ENCODE data around the gene RPS18. TPM values are rescaled to one million over a fixed set of nuclear protein-coding genes. Genes with fewer than 3 reads are reported as not detected.

RPS18 gene
- total and polyA plus RNA-seq, 9 of the 15 experiments (the other 6 are each of a cell fraction or from before 2014, with no cell fraction given): 5,023 to 17,516 (median 8,131) TPM

GRCh38 chr6:33299237-33299944 is 27.5 kb downstream of the RPS18 start (continued):
- TF ChIP-seq JUN (IDR thresholded peaks at IDR 0.05; ENCODE audit: borderline replicate concordance, low read depth, low read length) (peak; percentile 43; the same call in 1 of the 2 replicates), JUN (CRISPR knock-in tag; IDR thresholded peaks at IDR 0.05; ENCODE audit: borderline replicate concordance) (peak; percentile 83; the same call in 1 of the 2 replicates), XRCC4 (IDR thresholded peaks at IDR 0.05; ENCODE audit: extremely low read depth, insufficient read depth, insufficient read length) (no peak), GABPB1 (CRISPR knock-in tag; IDR thresholded peaks at IDR 0.05) (peak; percentile 91), KDM4B (IDR thresholded peaks at IDR 0.05; ENCODE audit: borderline replicate concordance in 2 of 2, low read depth in 1 of 2) (no peak; a peak in 1 of 4 replicates), BRD9 (IDR thresholded peaks at IDR 0.05; ENCODE audit: low read depth, partially characterized antibody) (peak; percentile 92), RBM22 (IDR thresholded peaks at IDR 0.05; ENCODE audit: low read depth, low read length, poor library complexity, severe bottlenecking) (peak; percentile 76), NRF1 (conservative IDR thresholded peaks at IDR 0.05 in 1 of 2, IDR thresholded peaks at IDR 0.05 in 1 of 2) (peak; percentile 82 to 86), HMGXB4 (CRISPR knock-in tag; IDR thresholded peaks at IDR 0.05) (peak; percentile 85; the same call in 1 of the 2 replicates), ZNF184 (CRISPR knock-in tag; IDR thresholded peaks at IDR 0.05) (no peak), ZNF282 (CRISPR knock-in tag; IDR thresholded peaks at IDR 0.05) (0 out of 2 replicates have a peak, but pooled peaks have one; percentile 14), SPI1 (IDR thresholded peaks at IDR 0.05; ENCODE audit: borderline replicate concordance, low read depth, low read length) (no peak)
- TF ChIP-seq, protein P1, sequence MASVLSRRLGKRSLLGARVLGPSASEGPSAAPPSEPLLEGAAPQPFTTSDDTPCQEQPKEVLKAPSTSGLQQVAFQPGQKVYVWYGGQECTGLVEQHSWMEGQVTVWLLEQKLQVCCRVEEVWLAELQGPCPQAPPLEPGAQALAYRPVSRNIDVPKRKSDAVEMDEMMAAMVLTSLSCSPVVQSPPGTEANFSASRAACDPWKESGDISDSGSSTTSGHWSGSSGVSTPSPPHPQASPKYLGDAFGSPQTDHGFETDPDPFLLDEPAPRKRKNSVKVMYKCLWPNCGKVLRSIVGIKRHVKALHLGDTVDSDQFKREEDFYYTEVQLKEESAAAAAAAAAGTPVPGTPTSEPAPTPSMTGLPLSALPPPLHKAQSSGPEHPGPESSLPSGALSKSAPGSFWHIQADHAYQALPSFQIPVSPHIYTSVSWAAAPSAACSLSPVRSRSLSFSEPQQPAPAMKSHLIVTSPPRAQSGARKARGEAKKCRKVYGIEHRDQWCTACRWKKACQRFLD (CRISPR knock-in tag; IDR thresholded peaks at IDR 0.05): peak; percentile 54; the same call in 1 of the 2 replicates
- TF ChIP-seq, protein P2, sequence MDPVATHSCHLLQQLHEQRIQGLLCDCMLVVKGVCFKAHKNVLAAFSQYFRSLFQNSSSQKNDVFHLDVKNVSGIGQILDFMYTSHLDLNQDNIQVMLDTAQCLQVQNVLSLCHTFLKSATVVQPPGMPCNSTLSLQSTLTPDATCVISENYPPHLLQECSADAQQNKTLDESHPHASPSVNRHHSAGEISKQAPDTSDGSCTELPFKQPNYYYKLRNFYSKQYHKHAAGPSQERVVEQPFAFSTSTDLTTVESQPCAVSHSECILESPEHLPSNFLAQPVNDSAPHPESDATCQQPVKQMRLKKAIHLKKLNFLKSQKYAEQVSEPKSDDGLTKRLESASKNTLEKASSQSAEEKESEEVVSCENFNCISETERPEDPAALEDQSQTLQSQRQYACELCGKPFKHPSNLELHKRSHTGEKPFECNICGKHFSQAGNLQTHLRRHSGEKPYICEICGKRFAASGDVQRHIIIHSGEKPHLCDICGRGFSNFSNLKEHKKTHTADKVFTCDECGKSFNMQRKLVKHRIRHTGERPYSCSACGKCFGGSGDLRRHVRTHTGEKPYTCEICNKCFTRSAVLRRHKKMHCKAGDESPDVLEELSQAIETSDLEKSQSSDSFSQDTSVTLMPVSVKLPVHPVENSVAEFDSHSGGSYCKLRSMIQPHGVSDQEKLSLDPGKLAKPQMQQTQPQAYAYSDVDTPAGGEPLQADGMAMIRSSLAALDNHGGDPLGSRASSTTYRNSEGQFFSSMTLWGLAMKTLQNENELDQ (CRISPR knock-in tag; IDR thresholded peaks at IDR 0.05; ENCODE audit: borderline replicate concordance): peak; percentile 60; the same call in 1 of the 2 replicates
- TF ChIP-seq, protein P3, sequence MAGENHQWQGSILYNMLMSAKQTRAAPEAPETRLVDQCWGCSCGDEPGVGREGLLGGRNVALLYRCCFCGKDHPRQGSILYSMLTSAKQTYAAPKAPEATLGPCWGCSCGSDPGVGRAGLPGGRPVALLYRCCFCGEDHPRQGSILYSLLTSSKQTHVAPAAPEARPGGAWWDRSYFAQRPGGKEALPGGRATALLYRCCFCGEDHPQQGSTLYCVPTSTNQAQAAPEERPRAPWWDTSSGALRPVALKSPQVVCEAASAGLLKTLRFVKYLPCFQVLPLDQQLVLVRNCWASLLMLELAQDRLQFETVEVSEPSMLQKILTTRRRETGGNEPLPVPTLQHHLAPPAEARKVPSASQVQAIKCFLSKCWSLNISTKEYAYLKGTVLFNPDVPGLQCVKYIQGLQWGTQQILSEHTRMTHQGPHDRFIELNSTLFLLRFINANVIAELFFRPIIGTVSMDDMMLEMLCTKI (IDR thresholded peaks at IDR 0.05; ENCODE audit: partially characterized antibody): no peak
- TF ChIP-seq, protein P4, sequence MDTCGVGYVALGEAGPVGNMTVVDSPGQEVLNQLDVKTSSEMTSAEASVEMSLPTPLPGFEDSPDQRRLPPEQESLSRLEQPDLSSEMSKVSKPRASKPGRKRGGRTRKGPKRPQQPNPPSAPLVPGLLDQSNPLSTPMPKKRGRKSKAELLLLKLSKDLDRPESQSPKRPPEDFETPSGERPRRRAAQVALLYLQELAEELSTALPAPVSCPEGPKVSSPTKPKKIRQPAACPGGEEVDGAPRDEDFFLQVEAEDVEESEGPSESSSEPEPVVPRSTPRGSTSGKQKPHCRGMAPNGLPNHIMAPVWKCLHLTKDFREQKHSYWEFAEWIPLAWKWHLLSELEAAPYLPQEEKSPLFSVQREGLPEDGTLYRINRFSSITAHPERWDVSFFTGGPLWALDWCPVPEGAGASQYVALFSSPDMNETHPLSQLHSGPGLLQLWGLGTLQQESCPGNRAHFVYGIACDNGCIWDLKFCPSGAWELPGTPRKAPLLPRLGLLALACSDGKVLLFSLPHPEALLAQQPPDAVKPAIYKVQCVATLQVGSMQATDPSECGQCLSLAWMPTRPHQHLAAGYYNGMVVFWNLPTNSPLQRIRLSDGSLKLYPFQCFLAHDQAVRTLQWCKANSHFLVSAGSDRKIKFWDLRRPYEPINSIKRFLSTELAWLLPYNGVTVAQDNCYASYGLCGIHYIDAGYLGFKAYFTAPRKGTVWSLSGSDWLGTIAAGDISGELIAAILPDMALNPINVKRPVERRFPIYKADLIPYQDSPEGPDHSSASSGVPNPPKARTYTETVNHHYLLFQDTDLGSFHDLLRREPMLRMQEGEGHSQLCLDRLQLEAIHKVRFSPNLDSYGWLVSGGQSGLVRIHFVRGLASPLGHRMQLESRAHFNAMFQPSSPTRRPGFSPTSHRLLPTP (IDR thresholded peaks at IDR 0.05; ENCODE audit: borderline replicate concordance, extremely low read depth, insufficient read length): peak; percentile 8

Measured in K562 (cell line).